GM06990 (cell line): ENCODE measurements around the gene JTB.
A peak's percentile ranks its signal among the peaks of the same experiment; 100 is the strongest.

ENCODE experiments used
- DNase-seq: peaks from one replicate; pipeline ENCODE4 v3.0.0-alpha.2; 2011; ENCODE audit not compliant: insufficient read length; ENCODE audit errors: extremely low read depth
- H3K27me3 ChIP-seq: replicated peaks from 2 replicates; pipeline ENCODE4 v1.6.0; 2011; ENCODE audit warnings: low read length; ENCODE audit not compliant: control insufficient read depth, insufficient read depth
- H3K36me3 ChIP-seq: 2 replicates; pipeline ENCODE4 v1.5.1; 2011; ENCODE audit warnings: low read length; ENCODE audit not compliant: control insufficient read depth, insufficient read depth
- H3K4me3 ChIP-seq: replicated peaks from 2 replicates; pipeline ENCODE4 v1.5.1; 2011; ENCODE audit warnings: low read depth, mild to moderate bottlenecking, control low read depth, low read length
- CTCF ChIP-seq: IDR thresholded peaks from 2 replicates; pipeline ENCODE4 v1.5.1; 2011; ENCODE audit warnings: low read length, control low read depth, mild to moderate bottlenecking, inconsistent platforms; ENCODE audit not compliant: insufficient read depth, poor library complexity, severe bottlenecking

Gene JTB

GRCh38 chr1:153959454-153959853, 18.0 kb downstream of the JTB start:
- TF ChIP-seq CTCF, result no peak
- no peak for DNase-seq
- no peaks in the 10 kb centered on the region for H3K27me3 ChIP-seq

GRCh38 chr1:153958961-153959260, 18.6 kb downstream of the JTB start:
- peaks cover 15% of the 10 kb centered on the region for H3K36me3 ChIP-seq
- H3K4me3 ChIP-seq, result peak overlapping the region; percentile 5; the same call in 1 of the 2 replicates
- no peak for DNase-seq
- H3K27me3 ChIP-seq, result no peaks in the 10 kb centered on the region
- TF ChIP-seq CTCF, result no peak

More at GRCh38 chr1:153959454-153959853, 18.0 kb downstream of the JTB start:
- H3K4me3 ChIP-seq, result no peak overlapping the region
- peaks cover 13% of the 10 kb centered on the region for H3K36me3 ChIP-seq

- peak; percentile 90 for DNase-seq
- Histone ChIP-seq H3K27me3 (no peaks in the 10 kb centered on the region), H3K36me3 (peaks cover 21% of the 10 kb centered on the region), H3K4me3 (peak within 1 kb of the TSS; percentile 99)
- peak; percentile 11 for TF ChIP-seq CTCF
Measured at GRCh38 chr1:153958111-153958960, 19.1 kb downstream of the JTB start, which contains the start of gene CRTC2. Gene CRTC2, minus strand, starts transcription at chr1:153958612. Its CDS starts 115 bp downstream, at chr1:153958497.

GRCh38 chr1:153957744-153958110, 19.7 kb downstream of the JTB start:
- H3K36me3 ChIP-seq, result peaks cover 24% of the 10 kb centered on the region
- no peak for TF ChIP-seq CTCF
- peak overlapping the region; percentile 99 for H3K4me3 ChIP-seq
- H3K27me3 ChIP-seq, result no peaks in the 10 kb centered on the region
- DNase-seq, result no peak

- H3K4me3 ChIP-seq, result peak overlapping the region; percentile 99
- H3K36me3 ChIP-seq, result peaks cover 27% of the 10 kb centered on the region
- no peak for TF ChIP-seq CTCF
- DNase-seq, result no peak
- no peaks in the 10 kb centered on the region for H3K27me3 ChIP-seq
Measured at GRCh38 chr1:153956997-153957715, 20.3 kb downstream of the JTB start.
